Measurements from ENCODE around the gene PARP1. TPM values are rescaled to one million over a fixed set of nuclear protein-coding genes. Genes with fewer than 3 reads are reported as not detected.

Gene PARP1
- total RNA-seq, 1 donor from 2014 or later: 37.1 TPM

GRCh38 chr1:226400519-226401354 lies 7.2 kb downstream of the PARP1 start:
- TF ChIP-seq, protein P1, sequence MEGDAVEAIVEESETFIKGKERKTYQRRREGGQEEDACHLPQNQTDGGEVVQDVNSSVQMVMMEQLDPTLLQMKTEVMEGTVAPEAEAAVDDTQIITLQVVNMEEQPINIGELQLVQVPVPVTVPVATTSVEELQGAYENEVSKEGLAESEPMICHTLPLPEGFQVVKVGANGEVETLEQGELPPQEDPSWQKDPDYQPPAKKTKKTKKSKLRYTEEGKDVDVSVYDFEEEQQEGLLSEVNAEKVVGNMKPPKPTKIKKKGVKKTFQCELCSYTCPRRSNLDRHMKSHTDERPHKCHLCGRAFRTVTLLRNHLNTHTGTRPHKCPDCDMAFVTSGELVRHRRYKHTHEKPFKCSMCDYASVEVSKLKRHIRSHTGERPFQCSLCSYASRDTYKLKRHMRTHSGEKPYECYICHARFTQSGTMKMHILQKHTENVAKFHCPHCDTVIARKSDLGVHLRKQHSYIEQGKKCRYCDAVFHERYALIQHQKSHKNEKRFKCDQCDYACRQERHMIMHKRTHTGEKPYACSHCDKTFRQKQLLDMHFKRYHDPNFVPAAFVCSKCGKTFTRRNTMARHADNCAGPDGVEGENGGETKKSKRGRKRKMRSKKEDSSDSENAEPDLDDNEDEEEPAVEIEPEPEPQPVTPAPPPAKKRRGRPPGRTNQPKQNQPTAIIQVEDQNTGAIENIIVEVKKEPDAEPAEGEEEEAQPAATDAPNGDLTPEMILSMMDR (IDR thresholded peaks at IDR 0.05): no peak
- DNase-seq (ENCODE audit: low spot score in 2 of 2): no peak
- H3K36me3 ChIP-seq: peaks cover 23 to 50% of the 10 kb centered on the region in 2 donors
- H3K9me3 ChIP-seq: no peaks in the 10 kb centered on the region
- H3K27ac ChIP-seq: no peak overlapping the region
- peaks cover 0 to 6% of the 10 kb centered on the region in 2 donors for H3K4me1 ChIP-seq
- intact Hi-C loops (cut with DNase I): no loop called here
- H3K4me3 ChIP-seq: no peak overlapping the region
- H3K27me3 ChIP-seq: no peaks in the 10 kb centered on the region

GRCh38 chr1:226397955-226398636 lies 9.8 kb downstream of the PARP1 start:
- H3K9me3 ChIP-seq: no peaks in the 10 kb centered on the region
- H3K4me1 ChIP-seq: no peaks in the 10 kb centered on the region
- no peaks in the 10 kb centered on the region for H3K27me3 ChIP-seq
- TF ChIP-seq, protein P1 (IDR thresholded peaks at IDR 0.05): no peak
- H3K4me3 ChIP-seq: no peak overlapping the region
- intact Hi-C loops (cut with DNase I): no loop called here
- no peak for DNase-seq (ENCODE audit: low spot score in 2 of 2)
- H3K27ac ChIP-seq: no peak overlapping the region
- H3K36me3 ChIP-seq: peaks cover 23 to 63% of the 10 kb centered on the region in 2 donors

- DNase-seq (ENCODE audit: low spot score in 2 of 2): no peak
- TF ChIP-seq, protein P1 (IDR thresholded peaks at IDR 0.05): no peak
- H3K27me3 ChIP-seq: no peaks in the 10 kb centered on the region
- H3K27ac ChIP-seq: no peak overlapping the region
- no peaks in the 10 kb centered on the region for H3K4me1 ChIP-seq
- H3K9me3 ChIP-seq: no peaks in the 10 kb centered on the region
- intact Hi-C loops (cut with DNase I): no loop called here
- H3K36me3 ChIP-seq: peaks cover 17 to 62% of the 10 kb centered on the region in 2 donors
- no peak overlapping the region for H3K4me3 ChIP-seq
Observed at GRCh38 chr1:226397011-226397926, 10.6 kb downstream of the PARP1 start.

DNA sequence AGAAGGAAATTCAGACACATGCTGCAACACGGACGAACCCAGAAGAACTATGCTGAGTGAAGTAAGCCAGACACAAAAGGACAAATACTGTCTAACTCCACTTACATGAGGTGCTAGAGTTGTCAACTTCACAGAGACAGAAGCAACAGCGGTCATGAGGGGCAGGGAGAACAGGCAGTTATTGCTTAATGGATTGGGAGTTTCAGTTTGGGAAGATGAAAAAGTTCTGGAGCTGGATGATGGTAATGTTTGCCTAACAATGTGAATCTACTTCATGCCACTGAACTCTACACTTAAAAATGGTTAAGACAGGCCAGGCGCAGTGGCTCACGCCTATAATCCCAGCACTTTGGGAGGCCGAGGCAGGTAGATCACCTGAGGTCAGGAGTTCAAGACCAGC lies 12.1 kb downstream of the PARP1 start:
- Histone ChIP-seq H3K36me3 (peaks cover 12 to 62% of the 10 kb centered on the region in 2 donors), H3K9me3 (no peaks in the 10 kb centered on the region), H3K27ac (no peak overlapping the region), H3K4me3 (no peak overlapping the region), H3K27me3 (no peaks in the 10 kb centered on the region), H3K4me1 (no peaks in the 10 kb centered on the region)
- intact Hi-C loops (cut with DNase I): no loop called here
- DNase-seq (ENCODE audit: low spot score in 2 of 2): no peak
- TF ChIP-seq, protein P1 (IDR thresholded peaks at IDR 0.05): no peak

DNA sequence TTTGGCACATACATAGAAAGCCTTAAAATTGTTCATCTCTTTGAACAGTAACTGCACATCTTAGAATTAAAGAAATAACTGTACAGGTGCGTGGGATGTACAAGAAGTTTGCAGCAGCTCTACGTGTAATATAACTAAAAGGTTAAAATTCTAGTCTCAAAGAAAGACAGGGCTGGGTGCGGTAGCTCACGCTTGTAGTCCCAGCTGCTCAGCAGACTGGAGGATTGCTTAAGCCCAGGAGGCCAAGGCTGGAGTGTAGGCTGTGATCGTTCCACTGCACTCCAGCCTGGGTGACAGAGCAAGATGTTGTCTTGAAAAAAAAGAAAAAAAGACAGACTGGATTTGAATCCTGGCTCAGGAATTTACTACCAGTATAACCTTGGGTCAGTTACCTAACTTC lies 13.4 kb downstream of the PARP1 start:
- no peak overlapping the region for H3K4me3 ChIP-seq
- H3K27me3 ChIP-seq: no peaks in the 10 kb centered on the region
- DNase-seq (ENCODE audit: low spot score in 2 of 2): no peak
- H3K27ac ChIP-seq: no peak overlapping the region
- TF ChIP-seq, protein P1 (IDR thresholded peaks at IDR 0.05): no peak
- no peaks in the 10 kb centered on the region for H3K9me3 ChIP-seq
- H3K4me1 ChIP-seq: no peaks in the 10 kb centered on the region
- intact Hi-C loops (cut with DNase I): no loop called here
- peaks cover 23 to 62% of the 10 kb centered on the region in 2 donors for H3K36me3 ChIP-seq

Data from ascending aorta (tissue), 2 donors.